ENCODE data around the gene ADTRP. TPM values are rescaled to one million over a fixed set of nuclear protein-coding genes. Genes with fewer than 3 reads are reported as not detected.

The ADTRP gene
- total and polyA plus RNA-seq, 2 experiments from 2014 or later, result 1.3 to 2.6 TPM

- Histone ChIP-seq H3K36me3 (ENCODE audit: low read depth) (no peaks in the 10 kb centered on the region), H3K79me2 (ENCODE audit: insufficient read depth) (no peaks in the 10 kb centered on the region), H3K9me3 (ENCODE audit: low read depth) (no peaks in the 10 kb centered on the region), H3K27me3 (replicated peaks; ENCODE audit: insufficient read depth) (no peaks in the 10 kb centered on the region), H3K9ac (peak overlapping the region; percentile 61), H3K27ac (peak overlapping the region; percentile 58), H3K4me3 (peak overlapping the region; percentile 4; the same call in 1 of the 2 replicates), H2AFZ (peak overlapping the region; percentile 77), H3K4me1 (ENCODE audit: insufficient read depth) (peaks cover 22% of the 10 kb centered on the region), H3K9me2 (ENCODE audit: insufficient read depth) (no peaks in the 10 kb centered on the region), H3F3A (ENCODE audit: insufficient read depth) (peaks cover 8% of the 10 kb centered on the region), H4K20me1 (ENCODE audit: insufficient read depth) (no peaks in the 10 kb centered on the region), H3K4me2 (ENCODE audit: unreplicated experiment) (peak overlapping the region; percentile 60)
- peak; percentile 66 for DNase-seq
- TF ChIP-seq EZH2phosphoT487 (IDR thresholded peaks at IDR 0.05; ENCODE audit: insufficient read depth, low read depth) (no peak), EZH2 (IDR thresholded peaks at IDR 0.05; ENCODE audit: insufficient read depth, poor library complexity, severe bottlenecking) (no peak)
- in situ Hi-C loops (cut with MboI), result no loop called here
- 34 to 39% methylated on average over 21 of the region's 21 CpGs for WGBS, 2 experiments (ENCODE audit: low coverage in 1 of 2, low lambda C conversion rate in 2 of 2, missing lambda C conversion rate in 2 of 2)
Measured at GRCh38 chr6:11711003-11711983, 67.3 kb downstream of the ADTRP start.

- Histone ChIP-seq H3K36me3 (ENCODE audit: low read depth) (no peaks in the 10 kb centered on the region), H2AFZ (no peak overlapping the region), H3K27me3 (replicated peaks; ENCODE audit: insufficient read depth) (no peaks in the 10 kb centered on the region), H3F3A (ENCODE audit: insufficient read depth) (peaks cover 8% of the 10 kb centered on the region), H3K9me3 (ENCODE audit: low read depth) (no peaks in the 10 kb centered on the region), H3K9ac (no peak overlapping the region), H3K4me2 (ENCODE audit: unreplicated experiment) (no peak overlapping the region), H3K4me3 (no peak overlapping the region), H4K20me1 (ENCODE audit: insufficient read depth) (no peaks in the 10 kb centered on the region), H3K4me1 (ENCODE audit: insufficient read depth) (peaks cover 22% of the 10 kb centered on the region), H3K79me2 (ENCODE audit: insufficient read depth) (no peaks in the 10 kb centered on the region), H3K27ac (no peak overlapping the region), H3K9me2 (ENCODE audit: insufficient read depth) (no peaks in the 10 kb centered on the region)
- no peak for DNase-seq
- TF ChIP-seq EZH2 (IDR thresholded peaks at IDR 0.05; ENCODE audit: insufficient read depth, poor library complexity, severe bottlenecking) (no peak), EZH2phosphoT487 (IDR thresholded peaks at IDR 0.05; ENCODE audit: insufficient read depth, low read depth) (no peak)
- WGBS, 2 experiments (ENCODE audit: low coverage in 1 of 2, low lambda C conversion rate in 2 of 2, missing lambda C conversion rate in 2 of 2), result 75 to 79% methylated on average over 9 of the region's 9 CpGs
- in situ Hi-C loops (cut with MboI), result no loop called here
Measured at GRCh38 chr6:11710311-11710761, 68.3 kb downstream of the ADTRP start.

DNA sequence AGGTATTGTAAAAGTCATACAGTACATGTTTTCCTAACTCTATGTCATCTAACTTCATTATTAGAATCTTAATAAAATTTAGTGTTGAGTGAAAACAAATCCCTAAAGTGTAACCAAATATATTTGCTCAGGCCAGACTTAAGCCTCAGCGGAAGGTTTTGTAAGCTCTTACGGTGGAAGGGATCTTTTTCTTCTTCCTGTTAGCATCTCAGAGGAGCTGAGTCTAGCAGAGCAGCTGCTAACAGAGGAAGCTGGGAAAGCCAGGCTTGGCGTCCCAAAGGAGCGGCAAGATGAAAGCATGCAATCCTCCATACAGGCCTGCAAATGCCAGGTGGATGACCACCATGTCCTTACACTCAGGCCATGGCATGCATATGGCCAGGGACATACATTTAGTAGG lies 72.4 kb downstream of the ADTRP start:
- peaks cover 14% of the 10 kb centered on the region for H3K4me1 ChIP-seq (ENCODE audit: insufficient read depth)
- H3K4me2 ChIP-seq (ENCODE audit: unreplicated experiment), result no peak overlapping the region
- H3K9me3 ChIP-seq (ENCODE audit: low read depth), result no peaks in the 10 kb centered on the region
- no peak overlapping the region for H2AFZ ChIP-seq
- H3K79me2 ChIP-seq (ENCODE audit: insufficient read depth), result no peaks in the 10 kb centered on the region
- H3K4me3 ChIP-seq, result no peak overlapping the region
- H3K9me2 ChIP-seq (ENCODE audit: insufficient read depth), result no peaks in the 10 kb centered on the region
- no peaks in the 10 kb centered on the region for H3F3A ChIP-seq (ENCODE audit: insufficient read depth)
- no peak overlapping the region for H3K9ac ChIP-seq
- no peaks in the 10 kb centered on the region for H3K27me3 ChIP-seq (replicated peaks; ENCODE audit: insufficient read depth)
- no peak overlapping the region for H3K27ac ChIP-seq
- DNase-seq, result no peak
- in situ Hi-C loops (cut with MboI), result no loop called here
- H3K36me3 ChIP-seq (ENCODE audit: low read depth), result no peaks in the 10 kb centered on the region
- 96 to 98% methylated on average over 4 of the region's 4 CpGs for WGBS, 2 experiments (ENCODE audit: low coverage in 1 of 2, low lambda C conversion rate in 2 of 2, missing lambda C conversion rate in 2 of 2)
- no peaks in the 10 kb centered on the region for H4K20me1 ChIP-seq (ENCODE audit: insufficient read depth)
- no peak for TF ChIP-seq EZH2phosphoT487 (IDR thresholded peaks at IDR 0.05; ENCODE audit: insufficient read depth, low read depth)
- TF ChIP-seq EZH2 (IDR thresholded peaks at IDR 0.05; ENCODE audit: insufficient read depth, poor library complexity, severe bottlenecking), result no peak

GRCh38 chr6:11705483-11705882 lies 73.1 kb downstream of the ADTRP start:
- TF ChIP-seq EZH2phosphoT487 (IDR thresholded peaks at IDR 0.05; ENCODE audit: insufficient read depth, low read depth) (no peak), EZH2 (IDR thresholded peaks at IDR 0.05; ENCODE audit: insufficient read depth, poor library complexity, severe bottlenecking) (no peak)
- Histone ChIP-seq H3F3A (ENCODE audit: insufficient read depth) (no peaks in the 10 kb centered on the region), H3K4me3 (no peak overlapping the region), H3K36me3 (ENCODE audit: low read depth) (no peaks in the 10 kb centered on the region), H3K27me3 (replicated peaks; ENCODE audit: insufficient read depth) (no peaks in the 10 kb centered on the region), H3K9me2 (ENCODE audit: insufficient read depth) (no peaks in the 10 kb centered on the region), H3K4me2 (ENCODE audit: unreplicated experiment) (no peak overlapping the region), H3K27ac (no peak overlapping the region), H3K79me2 (ENCODE audit: insufficient read depth) (no peaks in the 10 kb centered on the region), H2AFZ (no peak overlapping the region), H4K20me1 (ENCODE audit: insufficient read depth) (no peaks in the 10 kb centered on the region), H3K4me1 (ENCODE audit: insufficient read depth) (peaks cover 10% of the 10 kb centered on the region; the same call in 1 of the 2 replicates), H3K9ac (no peak overlapping the region), H3K9me3 (ENCODE audit: low read depth) (no peaks in the 10 kb centered on the region)
- 87 to 94% methylated on average over 4 of the region's 4 CpGs for WGBS, 2 experiments (ENCODE audit: low coverage in 1 of 2, low lambda C conversion rate in 2 of 2, missing lambda C conversion rate in 2 of 2)
- no peak for DNase-seq
- in situ Hi-C loops (cut with MboI), result no loop called here
